ENCODE results near the gene ARF1. TPM values are rescaled to one million over a fixed set of nuclear protein-coding genes. Genes with fewer than 3 reads are reported as not detected.

Gene ARF1
- total RNA-seq, 4 donors from 2014 or later = 378 to 457 (median 410) TPM

- TF ChIP-seq POLR2A (IDR thresholded peaks at IDR 0.05) = no peak
- no peak for TF ChIP-seq CTCF (IDR thresholded peaks at IDR 0.05)
- Histone ChIP-seq H3K27ac (no peak overlapping the region), H3K4me3 (replicated peaks in 1 of 3) (no peak overlapping the region), H3K4me1 (peaks cover 23 to 42% of the 10 kb centered on the region in 2 donors), H3K9me3 (no peaks in the 10 kb centered on the region), H3K27me3 (no peaks in the 10 kb centered on the region), H3K36me3 (peaks cover 12 to 16% of the 10 kb centered on the region in 2 donors)
- no peak for DNase-seq
- 86 to 90% methylated on average over 12 of the region's 12 CpGs for WGBS, 2 donors
- intact Hi-C loops (cut with DNase I) = loop anchor here (5.0 kb wide), 1 partner anchor 36 kb away; the partner anchor contains the start of gene MRPL55
These were observed 61.1 kb downstream of the ARF1 start for GRCh38 chr1:228143480-228144192.

- no peaks in the 10 kb centered on the region for H3K9me3 ChIP-seq
- H3K4me1 ChIP-seq = peaks cover 23 to 50% of the 10 kb centered on the region in 2 donors
- no peak for TF ChIP-seq POLR2A (IDR thresholded peaks at IDR 0.05)
- no peak for TF ChIP-seq CTCF (IDR thresholded peaks at IDR 0.05)
- no peaks in the 10 kb centered on the region for H3K27me3 ChIP-seq
- 78 to 84% methylated on average over 6 to 13 of the region's 16 CpGs for WGBS, 2 donors
- intact Hi-C loops (cut with DNase I) = loop anchor here (5.0 kb wide), 1 partner anchor 37 kb away; the partner anchor contains the start of gene MRPL55
- H3K27ac ChIP-seq = no peak overlapping the region
- no peak for DNase-seq
- H3K4me3 ChIP-seq (replicated peaks in 1 of 3) = no peak overlapping the region
- H3K36me3 ChIP-seq = peaks cover 12 to 16% of the 10 kb centered on the region in 2 donors
These were observed 61.9 kb downstream of the ARF1 start for GRCh38 chr1:228144193-228144992.

GRCh38 chr1:228144993-228145343 lies 62.5 kb downstream of the ARF1 start:
- H3K4me1 ChIP-seq = peaks cover 23 to 55% of the 10 kb centered on the region in 2 donors
- 92 to 100% methylated on average over 1 to 5 of the region's 8 CpGs for WGBS, 2 donors

GRCh38 chr1:228145463-228146416 lies 63.2 kb downstream of the ARF1 start:
- H3K36me3 ChIP-seq = peaks cover 12 to 16% of the 10 kb centered on the region in 2 donors
- no peaks in the 10 kb centered on the region for H3K27me3 ChIP-seq
- DNase-seq = no peak
- no peak overlapping the region for H3K27ac ChIP-seq
- H3K9me3 ChIP-seq = no peaks in the 10 kb centered on the region
- WGBS, 2 donors = 93 to 94% methylated on average over 14 to 17 of the region's 31 CpGs
- no peak for TF ChIP-seq POLR2A (IDR thresholded peaks at IDR 0.05)
- no peak for TF ChIP-seq CTCF (IDR thresholded peaks at IDR 0.05)
- intact Hi-C loops (cut with DNase I) = no loop called here
- H3K4me3 ChIP-seq (replicated peaks in 1 of 3) = no peak overlapping the region
- peaks cover 23 to 62% of the 10 kb centered on the region in 2 donors for H3K4me1 ChIP-seq

More at GRCh38 chr1:228144993-228145343, 62.5 kb downstream of the ARF1 start:
- Histone ChIP-seq H3K9me3 (no peaks in the 10 kb centered on the region), H3K27ac (no peak overlapping the region), H3K4me3 (replicated peaks in 1 of 3) (no peak overlapping the region), H3K27me3 (no peaks in the 10 kb centered on the region), H3K36me3 (peaks cover 12 to 16% of the 10 kb centered on the region in 2 donors)
- DNase-seq = no peak
- intact Hi-C loops (cut with DNase I) = loop anchor here (5.0 kb wide), 1 partner anchor 38 kb away; the partner anchor contains the start of gene MRPL55
- TF ChIP-seq POLR2A (IDR thresholded peaks at IDR 0.05) (no peak), CTCF (IDR thresholded peaks at IDR 0.05) (no peak)
